Brain pericyte (primary cell): Measurements from ENCODE around the gene CDRT15.
"Not testable (repeated sequence)": the region's sequence is repeated elsewhere in the genome, so short reads cannot be mapped to it uniquely, and the experiment has no call there.

Experiments used
- DNase-seq: peaks from one replicate; pipeline ENCODE4 v3.0.0-alpha.2; 2012; ENCODE audit warnings: low read depth, low spot score

CDRT15 gene

DNA sequence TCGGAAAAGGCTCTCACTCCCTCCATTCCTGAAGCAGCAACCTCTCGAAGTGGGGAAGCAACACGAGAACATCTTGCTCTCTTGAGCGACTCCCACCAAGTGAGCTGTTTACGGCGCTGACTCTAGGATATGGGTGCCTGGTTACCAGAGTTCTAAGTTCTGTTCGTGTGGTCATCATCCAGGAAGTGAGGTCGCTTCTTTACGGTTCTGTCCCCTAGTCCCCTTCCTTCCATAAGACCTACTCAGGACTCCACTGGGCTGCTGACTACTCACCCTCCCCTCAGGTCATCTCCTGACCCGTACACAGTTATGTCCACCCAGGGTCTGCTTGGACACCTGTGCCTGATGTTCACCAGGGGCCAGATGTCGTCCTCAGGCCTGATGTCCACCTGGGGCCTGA lies at the start of gene CDRT15:
TSS of gene CDRT15 (minus strand) at position 101 of the 400 bp plus-strand sequence. CDS start at position 72, 29 bp downstream.
- not testable (repeated sequence) for DNase-seq

DNA sequence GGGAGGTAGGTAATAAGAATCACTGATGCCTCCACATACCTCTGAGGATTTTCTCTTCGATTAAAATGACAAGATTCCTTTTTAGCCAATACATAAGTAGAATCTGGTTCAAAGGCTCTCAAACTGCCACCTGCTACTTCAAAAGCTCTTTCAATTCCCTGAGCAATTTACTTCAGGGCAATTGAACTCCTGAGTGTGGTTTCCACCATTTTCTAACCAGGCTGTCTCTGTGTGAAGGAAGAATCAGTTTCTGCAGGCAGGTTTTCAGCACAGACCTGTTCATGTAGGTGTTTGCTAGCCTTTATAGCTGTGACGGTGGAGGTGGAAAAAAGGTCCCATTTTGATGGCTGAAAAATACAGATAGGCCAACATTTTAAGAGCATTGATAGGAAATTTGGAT lies 46.1 kb upstream of the CDRT15 start:
- DNase-seq: no peak

DNA sequence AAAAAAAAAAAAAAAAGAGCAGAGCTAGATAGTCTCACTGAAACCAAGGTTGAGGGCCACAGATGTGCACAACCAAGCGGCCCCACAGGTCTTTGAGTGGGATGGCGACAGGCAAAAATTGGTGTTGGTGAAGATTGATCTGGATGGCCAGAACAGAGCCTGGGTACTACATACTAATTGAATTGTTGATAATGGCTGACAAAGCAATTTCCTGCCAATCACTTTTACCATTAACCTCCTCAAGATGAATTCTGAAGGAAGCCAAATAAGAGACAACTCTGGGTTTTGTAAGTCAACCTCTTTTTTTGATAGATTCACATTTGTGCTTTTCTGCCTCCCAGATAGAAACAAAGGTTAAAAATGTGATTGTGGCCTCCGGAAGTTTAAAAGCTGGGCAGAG lies 44.9 kb upstream of the CDRT15 start:
- no peak for DNase-seq

DNA sequence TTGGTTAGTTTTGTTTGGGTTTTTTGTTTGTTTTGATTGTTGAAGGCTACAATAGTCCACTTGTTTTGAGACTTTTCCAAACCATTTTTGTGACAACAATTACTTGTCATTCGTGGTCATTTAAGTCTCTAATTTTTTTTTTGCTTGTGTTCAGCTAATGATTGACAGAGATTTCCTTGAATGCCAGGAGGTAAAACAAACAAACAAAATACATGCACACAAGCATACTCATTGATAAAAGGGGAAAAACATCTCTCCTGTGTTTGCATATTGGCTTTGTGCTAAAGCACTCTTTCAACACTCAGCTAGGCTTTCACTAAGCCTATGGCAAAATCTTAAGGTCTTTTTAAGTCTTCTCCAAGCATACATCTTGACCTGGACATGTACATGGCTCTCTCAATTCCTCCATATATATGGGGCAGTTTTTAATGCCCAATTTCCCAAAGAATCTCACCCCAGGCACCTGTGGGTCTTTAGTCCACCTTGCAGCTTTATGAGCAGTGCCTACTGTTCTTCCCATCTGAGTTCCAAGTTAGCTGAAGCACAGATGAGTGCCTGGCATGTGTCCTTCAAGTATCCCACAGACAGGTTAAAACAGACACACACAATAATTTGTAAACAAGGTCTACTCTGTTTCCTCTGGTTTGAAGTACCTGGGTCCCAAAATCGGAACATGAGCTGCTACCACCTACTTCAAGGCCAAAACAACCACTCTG lies 40.0 kb upstream of the CDRT15 start:
- DNase-seq: no peak

DNA sequence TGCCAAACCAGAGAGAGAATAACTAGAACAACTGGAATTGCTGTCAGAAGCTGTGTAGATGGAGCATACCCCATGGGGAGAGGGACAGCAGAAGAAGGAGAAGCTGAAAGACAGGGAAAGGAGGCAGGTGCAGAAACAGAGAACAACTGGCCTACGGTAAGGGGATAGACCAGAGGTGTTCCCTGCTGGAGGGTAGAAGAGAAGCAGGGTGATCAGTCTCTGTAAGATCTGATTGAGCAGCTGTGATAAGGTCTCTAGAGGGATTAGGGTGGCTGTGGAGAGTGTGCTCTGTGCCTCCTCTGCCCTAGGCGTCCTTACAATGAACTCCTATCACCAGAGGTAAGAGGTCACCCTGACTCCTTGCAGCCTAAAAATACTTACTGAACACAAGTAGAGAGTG lies 33.8 kb upstream of the CDRT15 start:
- DNase-seq: no peak

DNA sequence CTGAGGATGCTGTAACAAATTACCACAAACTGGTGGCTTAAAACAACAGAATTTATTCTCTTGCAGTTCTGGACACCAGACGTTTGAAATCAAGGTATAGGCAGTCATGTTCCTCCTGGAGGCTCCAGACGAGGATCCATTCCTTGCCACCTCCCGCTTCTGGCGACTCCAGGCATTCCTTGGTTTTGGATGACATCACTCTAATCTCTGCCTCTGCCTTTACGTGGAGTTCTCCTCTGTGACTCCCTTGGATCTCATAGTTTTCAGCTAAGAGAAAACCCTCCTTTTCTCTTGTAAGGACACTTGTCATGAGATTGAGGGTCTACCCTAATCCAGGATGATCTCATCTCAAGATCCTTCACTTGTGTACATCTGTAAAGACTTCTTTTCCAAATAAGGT lies 32.8 kb upstream of the CDRT15 start:
- DNase-seq: no peak

DNA sequence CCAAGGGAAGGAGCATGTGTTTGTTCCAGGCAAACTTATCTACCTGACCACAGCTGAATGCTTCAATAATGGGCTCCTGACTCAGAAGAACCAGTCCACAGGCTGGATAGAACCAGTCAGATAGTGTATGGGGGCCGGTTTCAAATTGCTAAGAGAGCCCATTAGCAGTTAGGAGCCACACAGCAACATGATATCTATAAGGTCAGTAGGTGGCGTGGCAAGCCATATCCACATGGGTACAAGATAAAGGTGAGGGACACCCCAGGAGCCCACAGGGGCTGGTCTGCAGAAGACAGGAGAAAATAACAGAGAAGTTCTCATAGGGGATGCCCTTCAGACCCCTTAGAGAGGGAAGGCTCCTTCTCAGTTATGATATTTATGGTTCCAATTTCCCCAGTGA lies 31.6 kb upstream of the CDRT15 start:
- no peak for DNase-seq

DNA sequence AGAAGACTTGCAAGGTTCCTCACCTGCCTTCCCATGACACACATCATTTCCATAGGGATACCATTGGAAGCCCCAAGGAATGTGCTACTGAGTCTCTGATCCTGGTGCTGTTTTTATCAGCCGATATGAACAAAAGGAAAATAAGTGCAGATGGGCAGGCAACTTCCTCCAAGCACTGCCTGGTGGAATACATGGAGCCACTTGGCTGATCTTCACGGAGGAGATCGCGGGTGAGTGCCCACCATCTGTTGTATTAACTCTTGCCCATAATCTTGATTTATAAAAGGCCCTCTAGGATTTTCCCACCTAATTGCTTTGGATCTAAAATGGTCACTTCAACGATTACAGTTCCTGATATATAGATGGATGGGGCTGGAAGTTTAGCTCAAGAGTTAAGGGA lies 24.7 kb upstream of the CDRT15 start:
- no peak for DNase-seq

DNA sequence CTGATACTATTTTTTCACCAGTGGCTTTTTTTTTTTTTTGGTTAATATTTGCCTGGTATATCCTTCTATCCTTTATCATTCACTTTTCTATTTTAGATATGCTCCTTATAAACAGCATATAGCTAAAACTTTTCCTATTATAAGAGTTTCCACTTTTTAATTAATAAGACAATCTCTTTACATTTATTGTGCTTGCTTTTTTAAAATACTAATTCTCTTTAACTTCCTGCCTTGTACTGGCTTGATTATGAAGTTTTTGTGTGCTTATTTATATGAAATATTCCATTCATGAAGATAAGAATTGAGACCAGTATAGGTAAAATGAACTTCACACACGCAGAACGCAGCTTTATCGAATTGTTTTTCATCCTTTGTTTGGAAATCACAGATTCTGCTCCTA lies 9.0 kb upstream of the CDRT15 start:
- DNase-seq: no peak

DNA sequence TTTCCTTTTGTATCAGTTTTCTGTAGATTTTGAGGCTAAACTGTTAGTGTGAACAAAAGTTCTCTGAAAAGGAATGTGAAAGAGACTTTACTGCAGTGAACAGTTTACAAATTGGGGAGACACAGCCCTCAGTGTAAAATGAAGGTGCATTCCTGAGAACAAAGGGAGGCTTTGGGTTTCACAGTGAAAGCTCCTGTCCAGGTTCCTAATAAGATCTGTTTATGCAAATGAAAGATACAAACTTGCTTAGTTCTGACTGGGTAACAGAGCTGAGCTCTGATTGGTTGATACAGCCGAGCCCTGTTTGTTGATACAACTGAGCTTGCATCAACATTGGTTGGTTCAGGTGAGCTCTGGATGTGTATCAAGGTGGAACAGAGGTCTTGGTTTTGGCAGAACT lies 8.3 kb upstream of the CDRT15 start:
- no peak for DNase-seq

DNA sequence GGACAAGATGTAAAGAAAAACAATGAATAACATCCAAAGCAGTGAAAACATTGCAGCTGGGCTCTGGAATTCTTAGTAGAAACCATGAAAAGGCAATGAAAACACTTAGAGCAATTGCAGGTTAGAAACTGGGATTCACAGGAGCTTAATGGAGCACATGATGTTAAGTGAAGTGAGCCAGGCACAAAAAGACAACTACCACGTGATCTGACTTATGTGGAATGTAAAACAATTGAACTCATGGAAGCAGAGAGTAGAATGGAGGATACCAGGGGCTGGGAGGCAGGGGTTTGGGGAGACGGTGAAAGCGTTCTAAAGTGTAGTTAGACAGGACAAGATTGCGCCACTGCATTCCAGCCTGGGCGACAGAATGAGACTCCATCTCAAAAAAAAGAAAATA lies 2.6 kb upstream of the CDRT15 start:
- not testable (repeated sequence) for DNase-seq

DNA sequence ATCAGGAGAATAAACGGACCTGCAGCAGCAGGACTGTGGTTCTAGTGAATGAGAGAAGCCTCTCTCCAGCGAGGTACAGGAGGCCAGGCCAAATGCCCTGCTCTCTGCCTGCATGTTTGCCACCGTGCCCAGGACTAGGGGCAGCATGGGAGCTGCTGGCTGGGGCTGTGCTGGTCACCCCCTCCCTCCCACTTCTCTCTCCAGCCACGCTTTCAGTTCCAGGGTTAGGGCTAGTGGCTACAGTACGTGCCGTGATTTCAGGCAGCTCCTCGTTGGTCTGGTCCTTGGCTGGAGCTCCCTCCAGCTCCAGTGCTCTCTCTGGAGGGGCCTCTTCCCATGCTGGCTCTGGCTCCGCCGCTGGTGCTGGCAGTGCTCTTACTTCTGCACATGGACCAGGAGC lies 630 bp downstream of the CDRT15 start:
- DNase-seq: not testable (repeated sequence)

DNA sequence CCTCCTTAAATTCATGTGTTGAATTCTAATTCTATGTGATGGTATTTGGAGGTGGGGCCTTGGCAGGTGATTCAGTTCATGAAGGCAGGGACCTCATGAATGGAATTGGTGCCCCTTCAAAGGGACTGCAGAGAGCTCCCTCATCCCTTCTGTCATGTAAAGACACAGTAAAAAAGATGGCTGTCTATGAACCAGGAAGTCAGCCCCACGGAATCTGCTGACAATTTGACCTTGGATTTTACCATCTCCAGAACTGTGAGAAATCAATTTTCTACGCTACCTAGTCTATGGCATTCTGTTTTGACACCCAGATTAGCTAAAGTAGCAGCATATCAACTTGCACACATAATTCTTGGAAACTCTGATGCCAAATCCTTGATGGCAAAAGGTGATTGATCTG lies 1.6 kb downstream of the CDRT15 start:
- DNase-seq: not testable (repeated sequence)

DNA sequence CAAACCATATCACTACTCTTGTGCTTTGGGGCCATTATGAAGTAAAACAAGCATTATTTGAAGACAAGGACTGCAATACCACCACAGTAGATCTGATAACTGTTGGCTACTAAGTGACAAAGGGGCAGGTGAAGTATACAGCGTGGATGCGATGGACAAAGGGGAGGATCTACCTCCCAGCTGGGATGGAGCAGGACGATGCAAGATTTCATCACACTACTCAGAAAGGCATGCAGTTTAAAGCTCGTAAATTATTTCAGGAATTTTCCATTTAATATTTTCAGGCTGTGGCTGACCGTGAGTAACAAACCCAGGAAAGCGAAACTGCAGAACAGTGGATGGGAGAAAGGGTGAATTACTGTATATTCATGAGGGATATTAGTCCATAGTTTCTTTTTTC lies 5.5 kb downstream of the CDRT15 start:
- not testable (repeated sequence) for DNase-seq

DNA sequence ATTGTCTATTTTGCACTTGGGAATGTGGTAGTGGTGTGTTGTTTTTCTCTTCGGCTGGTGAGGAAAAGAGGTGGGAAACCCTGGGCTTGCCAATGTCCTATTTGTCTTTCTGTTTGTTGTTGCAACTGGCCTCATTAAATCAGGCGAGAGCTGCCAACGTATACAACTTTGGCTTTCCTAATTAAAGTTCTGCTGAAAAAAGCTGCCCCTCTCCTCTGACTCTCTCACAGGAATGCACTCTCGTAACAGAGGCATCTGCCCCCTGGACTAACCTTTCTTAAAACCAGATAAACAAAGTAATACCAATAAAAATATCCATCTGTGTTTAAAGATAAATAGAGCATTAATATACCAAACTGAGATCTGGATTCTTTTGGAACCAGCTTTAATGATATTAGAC lies 7.8 kb downstream of the CDRT15 start:
- no peak for DNase-seq

DNA sequence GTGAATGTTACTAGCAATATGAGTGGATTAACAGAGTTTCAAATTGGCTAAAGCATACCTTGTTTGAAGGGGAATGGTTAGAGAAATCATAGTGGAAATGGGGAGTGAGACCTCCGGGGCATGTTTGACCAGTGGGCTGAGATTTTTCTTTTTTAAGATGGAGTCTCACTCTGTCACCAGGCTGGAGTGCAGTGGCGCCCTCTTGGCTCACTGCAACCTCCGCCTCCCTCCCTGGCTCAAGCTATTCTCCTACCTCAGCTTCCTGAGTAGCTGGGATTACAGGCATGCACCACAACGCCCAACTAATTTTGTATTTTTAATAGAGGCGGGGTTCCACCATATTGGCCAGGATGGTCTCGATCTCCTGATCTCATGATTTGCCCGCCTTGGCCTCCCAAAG lies 9.6 kb downstream of the CDRT15 start:
- DNase-seq: no peak

DNA sequence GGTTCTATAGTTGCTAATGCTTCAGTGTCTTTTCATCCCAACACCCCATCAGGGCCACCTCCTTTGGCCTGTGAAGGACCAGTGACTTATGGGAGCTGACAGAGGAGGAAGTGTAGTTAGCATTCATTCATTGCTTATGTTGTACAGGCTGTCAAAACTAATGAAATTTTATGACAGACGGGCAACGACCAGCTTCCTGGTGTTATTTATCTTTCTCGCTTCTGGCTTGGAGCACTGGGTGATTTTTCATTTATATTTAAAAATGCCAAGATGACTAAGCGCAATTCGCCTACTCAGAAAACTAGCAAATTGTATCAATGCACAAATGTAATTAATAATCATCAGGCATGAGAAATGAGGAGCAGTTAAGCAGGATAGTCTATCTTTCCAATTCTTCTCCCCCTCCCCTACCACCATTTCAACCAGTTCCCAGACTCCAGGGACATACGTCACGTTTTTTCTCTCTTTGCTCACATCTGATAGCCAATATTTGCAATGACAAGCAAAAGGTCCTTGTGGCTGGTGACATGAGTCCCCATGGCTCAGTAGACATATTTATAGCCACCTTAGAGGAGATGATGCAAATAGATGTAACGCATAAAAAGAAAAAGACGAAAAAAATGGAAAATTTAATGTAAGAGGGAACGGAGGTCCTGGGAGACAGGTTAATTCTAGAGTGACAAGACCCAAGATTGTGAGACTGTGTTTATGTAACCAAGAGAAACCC lies 11.2 kb downstream of the CDRT15 start:
- no peak for DNase-seq

DNA sequence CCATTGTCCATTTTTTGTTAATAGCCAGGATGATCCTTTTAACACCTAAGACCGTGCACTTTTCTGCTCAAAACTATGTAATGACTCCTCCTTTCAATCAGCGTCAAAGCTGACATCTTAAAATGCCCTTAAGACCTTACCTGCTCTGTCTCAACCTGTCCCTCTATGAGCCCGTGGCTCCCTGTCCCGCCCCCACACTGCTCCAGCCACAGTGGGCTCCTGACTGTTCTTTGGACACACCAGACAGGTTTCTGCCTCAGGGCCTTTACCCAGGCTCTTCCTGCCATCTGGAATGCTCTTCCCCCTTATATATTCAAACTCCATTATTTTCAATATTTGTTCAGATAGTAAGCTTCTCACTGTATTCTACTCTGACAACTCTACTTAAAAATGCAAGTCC lies 14.1 kb downstream of the CDRT15 start:
- no peak for DNase-seq

DNA sequence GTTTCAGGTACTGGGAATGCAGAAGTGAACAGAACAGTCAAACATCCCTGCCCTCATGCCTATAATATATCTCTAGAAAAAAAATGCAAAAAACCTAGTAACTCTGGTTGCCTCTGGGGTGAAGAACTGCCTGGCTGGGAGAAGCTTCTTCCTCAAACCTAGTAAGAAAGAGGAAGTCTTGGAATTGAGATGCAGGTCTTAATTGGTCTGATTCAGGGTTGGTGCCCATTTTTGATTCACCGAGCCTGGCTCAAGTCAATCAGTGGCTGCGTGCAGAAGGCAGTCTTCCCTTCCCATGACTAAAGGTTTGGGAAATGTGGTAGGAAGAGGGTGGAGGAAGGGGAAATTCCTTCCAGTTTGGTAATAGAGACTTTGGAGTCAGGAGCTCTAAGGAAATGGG lies 22.4 kb downstream of the CDRT15 start:
- no peak for DNase-seq

DNA sequence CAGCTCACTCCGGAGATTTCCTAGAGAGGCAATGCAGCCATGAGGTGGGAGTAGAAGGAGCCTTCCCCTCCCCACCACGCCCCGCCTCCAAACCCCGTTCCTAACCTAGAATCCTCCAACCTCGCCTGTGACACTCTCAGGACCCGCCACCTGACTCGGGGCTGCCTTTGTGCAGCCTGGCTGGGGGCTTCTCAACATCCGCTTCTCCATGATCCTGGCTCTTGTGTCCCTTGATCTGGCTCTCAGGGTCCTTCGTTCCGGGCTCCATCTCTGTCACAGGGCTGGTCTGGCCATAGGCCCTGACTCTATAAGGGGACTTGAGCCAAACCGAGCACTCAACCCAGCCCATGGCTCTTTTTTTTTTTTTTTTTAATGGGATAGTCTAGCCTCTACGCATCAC lies 24.3 kb downstream of the CDRT15 start:
- DNase-seq: no peak

DNA sequence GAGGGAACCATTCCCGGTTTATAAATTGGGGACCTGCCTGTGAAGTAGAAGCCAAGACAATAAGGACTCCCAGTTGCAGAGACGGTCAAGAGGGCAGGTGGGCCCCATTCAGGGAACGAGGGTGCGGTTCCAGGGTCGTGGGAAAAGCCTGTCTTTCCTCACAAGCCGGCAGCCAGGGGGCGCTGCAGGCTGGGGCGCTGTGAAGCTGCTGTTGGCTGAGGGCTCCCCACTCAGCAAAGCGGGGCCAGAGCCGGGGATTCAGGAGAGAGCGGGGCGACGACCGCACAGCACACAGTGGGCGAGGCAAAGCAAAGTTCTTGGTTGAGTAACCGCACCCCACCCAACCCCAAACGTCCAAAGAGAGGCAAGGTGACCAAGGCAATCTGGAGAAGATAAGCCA lies 24.9 kb downstream of the CDRT15 start:
- DNase-seq: no peak

DNA sequence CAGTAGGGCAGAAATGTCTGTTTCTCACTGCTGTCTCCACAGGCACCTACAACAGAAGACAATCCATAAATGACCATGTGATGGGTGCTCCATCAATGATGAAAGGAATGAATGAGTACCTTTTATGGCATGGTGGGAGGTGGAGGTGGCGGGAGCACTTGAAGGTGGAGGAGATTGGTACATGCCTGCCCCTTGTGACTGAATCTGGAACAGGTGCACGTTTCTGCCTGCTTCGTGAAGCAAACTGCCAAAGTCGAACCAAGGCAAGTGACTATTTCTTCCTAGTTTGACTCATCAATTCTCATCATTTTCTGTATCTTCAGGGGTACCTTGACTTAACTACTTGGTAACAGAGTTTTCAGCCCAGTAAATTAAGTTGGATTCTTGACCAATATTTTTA lies 25.4 kb downstream of the CDRT15 start:
- DNase-seq: no peak

DNA sequence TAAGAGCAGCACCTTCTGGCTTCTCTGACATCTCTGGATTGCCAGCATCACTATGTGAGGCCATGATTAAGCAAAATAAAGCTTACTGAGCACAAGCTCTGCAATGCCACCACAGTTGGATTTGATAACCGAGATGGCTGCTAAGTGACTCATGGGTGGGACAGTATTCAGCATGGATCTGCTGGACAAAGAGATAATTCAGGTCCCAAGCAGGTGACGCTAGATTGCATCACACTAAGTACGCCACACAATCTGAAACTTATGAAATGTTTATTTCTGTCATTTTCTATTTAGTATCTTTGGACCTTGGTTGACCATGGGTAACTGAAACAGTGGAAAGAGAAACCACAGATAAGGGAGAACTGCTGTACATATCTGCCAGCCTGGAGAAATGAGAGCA lies 27.4 kb downstream of the CDRT15 start:
- no peak for DNase-seq
